Germinal center (tissue), 1 donor: ENCODE data around the gene RNF186.
"Not testable (repeated sequence)": the region's sequence is repeated elsewhere in the genome, so short reads cannot be mapped to it uniquely, and the experiment has no call there.

Experiments
- DNase-seq: peaks from one replicate; pipeline ENCODE4 v3.0.0; 2012; ENCODE audit warnings: mixed read lengths, low spot score

The RNF186 gene

DNA sequence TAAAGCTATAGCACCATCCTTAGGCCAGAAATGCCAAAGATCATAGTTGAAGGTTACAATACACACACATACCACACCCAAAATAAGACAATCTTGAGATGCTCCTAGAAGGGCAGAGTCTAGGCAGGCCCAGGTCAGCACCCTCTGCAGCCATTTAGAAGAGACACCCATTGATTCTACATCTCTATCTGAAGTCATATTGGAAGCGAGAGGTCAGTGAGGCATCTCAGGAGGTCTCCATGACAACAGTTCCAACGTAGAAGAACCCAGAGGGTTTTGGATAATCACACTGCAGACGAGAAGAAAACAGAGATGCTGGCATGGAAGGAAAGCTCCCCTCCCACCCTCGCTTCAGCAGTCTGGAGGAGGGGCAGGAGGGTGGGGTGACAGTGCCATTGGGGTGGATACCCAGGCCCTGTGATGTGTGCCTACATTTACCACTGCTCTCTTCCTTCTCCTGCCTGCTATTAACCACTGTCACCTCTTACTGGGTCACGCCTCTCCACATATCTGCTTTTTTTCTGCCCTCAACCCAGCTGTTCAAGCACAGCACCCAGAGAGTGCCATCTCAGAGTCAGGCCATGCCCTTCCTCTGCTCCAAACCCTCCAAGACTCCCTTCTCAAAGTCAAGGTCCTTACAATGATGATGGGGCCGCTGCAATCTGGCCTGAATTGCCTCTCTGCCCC is 21.6 kb downstream of the RNF186 start:
- DNase-seq = no peak

DNA sequence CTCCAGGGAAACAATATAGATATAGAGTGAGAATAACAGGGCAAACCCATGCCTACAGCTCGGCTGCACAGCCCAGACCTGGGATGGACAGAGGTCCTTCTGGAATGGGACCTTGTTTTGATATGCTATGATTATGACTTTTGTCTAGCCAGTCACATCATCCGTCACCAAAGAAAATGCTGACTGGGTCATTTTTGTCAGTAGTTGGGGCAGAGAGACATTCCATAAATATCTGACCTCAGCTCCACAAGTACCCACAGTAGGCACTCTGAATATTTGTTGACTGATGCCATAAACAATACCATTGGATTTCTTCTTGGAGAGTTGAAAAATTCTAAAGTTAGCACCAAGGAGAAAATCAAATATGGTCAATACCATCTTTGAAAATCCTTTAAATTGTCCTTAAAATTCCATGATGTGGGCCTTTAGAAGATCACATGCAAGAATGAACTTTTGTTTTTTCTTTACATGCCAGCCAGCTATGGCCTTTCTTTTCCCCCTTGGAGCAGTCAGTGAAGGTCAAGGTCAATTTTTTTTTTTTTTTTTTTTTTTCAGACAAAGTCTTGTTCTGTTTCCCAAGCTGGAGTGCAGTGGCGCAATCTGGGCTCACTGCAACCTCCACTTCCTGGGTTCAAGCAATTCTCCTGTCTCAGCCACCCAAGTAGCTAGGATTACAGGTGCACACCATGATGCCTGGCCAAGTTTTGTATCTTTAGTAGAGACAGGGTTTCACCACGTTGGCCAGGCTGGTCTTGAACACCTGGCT is 22.7 kb downstream of the RNF186 start:
- no peak for DNase-seq

DNA sequence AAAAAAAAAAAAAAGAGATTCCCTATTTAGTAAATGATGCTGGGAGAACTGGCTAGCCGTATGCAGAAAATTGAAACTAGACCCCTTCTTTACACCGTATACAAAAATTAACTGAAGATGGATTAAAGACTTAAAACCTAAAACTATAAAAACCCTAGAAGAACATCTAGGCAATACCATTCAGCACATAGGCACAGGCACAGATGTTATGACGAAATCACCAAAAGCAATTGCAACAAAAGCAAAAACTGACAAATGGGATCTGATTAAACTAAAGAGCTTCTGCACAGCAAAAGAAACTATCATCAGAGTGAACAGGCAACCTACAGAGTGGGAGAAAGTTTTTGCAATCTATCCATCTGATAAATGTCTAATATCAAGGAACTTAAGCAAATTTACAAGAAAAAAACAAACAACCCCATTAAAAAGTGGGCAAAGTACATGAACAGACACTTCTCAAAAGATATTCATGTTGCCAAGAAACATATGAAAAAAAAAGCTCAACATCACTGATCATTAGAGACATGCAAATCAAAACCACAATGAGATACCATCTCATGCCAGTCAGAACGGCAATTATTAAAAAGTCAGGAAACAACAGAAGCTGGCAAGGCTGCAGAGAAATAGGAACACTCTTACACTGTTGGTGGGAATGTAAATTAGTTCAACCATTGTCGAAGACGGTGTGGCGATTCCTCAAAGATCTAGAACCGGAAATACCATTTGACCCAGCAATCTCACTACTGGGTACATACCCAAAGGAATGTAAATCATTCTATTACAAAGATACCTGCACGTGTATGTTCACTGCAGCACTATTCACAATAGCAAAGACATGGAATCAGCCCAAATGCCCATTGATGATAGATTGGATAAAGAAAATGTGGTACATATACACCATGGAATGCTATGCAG is 24.8 kb downstream of the RNF186 start:
- DNase-seq = not testable (repeated sequence)

DNA sequence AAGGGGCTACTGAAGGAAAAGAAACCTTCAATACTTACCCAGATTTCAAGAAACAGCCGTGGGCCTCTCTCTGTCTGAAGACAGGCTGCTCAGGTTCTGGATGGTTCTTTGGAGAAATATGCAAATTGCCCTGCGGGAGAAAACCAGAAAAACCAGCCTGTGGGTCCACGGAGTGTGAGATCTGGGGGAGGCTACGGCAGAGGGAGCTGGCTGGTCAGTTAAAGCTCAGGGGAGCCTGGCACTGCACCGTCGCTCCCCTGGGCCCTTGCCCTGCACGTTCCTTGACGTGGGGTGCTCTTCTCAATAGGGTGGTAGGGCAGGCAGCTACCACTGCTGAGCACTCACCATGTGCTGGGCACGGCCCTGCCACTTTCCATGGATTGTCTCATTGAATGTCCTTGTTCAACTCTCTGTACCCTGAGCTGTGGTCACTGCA is 28.1 kb downstream of the RNF186 start:
- DNase-seq = no peak

DNA sequence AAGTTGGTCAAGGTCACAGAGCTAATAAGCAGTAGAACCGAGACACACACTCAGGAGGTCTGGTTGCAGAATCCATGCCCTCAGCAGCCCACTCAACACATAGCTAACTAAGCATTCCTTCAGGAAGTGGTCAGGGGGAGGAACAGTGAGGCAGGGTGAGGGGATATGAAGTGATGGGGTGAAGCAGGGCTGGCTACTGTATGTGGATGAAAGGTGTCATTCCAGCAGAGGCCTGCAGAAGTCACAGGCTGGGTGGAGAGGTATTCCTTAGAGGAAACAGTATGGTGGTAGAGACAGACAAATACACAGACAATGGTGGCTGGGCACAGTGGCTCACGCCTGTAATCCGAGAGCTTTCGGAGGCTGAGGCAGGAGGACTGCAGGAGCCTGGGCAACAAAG is 29.4 kb downstream of the RNF186 start:
- no peak for DNase-seq

DNA sequence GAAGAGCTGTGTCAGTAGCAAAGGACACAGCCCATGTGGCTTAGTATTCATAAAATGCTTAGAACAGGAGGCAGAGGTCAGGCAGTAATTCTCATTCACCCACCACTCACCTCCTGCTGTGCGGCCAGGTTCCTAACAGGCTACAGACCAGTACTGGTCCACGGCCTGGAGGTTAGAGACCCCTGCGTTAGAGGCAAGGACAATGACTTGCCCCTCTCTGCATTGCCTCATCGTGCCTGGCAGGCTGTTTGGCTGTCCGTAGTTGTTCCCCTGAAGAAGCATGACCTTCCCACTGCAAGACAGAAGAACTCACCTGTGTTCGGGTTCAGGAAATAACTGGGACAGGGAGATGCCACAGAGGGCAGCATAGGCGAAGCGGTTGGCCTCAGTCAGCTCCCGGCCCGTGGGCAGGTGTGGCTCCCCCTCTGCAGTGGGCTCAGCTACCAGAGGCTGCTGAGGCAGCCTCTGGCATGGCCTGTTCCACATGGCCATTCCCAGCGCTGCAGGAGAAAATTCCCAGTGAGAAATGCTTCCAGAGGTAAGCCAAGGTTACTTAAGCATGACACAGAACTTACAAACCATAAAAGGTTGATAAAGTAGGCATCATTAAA is 34.7 kb downstream of the RNF186 start:
- DNase-seq = no peak

DNA sequence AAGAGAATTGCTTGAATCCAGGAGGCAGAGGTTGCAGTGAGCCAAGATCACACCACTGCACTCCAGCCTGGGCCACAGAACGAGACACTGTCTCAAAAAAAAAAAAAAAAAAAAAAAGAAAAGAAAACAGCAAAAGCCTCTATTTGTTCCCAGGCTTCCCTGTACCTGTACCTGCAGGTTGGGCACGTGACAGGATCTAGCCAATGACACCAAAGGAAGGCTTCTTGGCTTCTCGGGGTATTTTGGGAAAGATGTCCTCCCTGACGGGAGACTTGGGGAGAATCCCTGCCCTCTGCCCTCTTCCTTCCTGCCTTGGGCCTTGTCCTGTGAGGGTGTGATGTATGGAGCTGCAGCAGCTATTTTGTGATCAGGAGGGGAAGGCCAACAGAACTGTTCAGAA is 38.1 kb downstream of the RNF186 start:
- no peak for DNase-seq

DNA sequence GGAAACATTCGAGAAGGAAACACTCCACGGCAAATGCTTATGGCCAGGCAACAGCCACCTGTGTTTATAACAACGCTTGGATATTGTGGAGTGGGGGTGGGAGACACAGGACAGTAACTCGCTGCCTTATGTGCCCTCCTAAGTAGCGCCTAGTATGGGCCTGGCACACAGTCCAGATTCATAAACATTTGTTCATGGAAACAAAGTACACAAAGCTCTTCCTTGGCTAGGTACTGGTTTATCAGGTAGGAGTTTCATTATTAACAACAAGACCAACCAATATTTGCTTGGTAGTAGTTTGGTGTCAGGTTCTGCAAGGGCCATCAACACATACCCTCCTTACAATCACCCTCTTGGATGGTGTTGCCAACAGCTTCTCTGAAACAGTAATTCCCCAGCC is 38.8 kb downstream of the RNF186 start:
- no peak for DNase-seq

DNA sequence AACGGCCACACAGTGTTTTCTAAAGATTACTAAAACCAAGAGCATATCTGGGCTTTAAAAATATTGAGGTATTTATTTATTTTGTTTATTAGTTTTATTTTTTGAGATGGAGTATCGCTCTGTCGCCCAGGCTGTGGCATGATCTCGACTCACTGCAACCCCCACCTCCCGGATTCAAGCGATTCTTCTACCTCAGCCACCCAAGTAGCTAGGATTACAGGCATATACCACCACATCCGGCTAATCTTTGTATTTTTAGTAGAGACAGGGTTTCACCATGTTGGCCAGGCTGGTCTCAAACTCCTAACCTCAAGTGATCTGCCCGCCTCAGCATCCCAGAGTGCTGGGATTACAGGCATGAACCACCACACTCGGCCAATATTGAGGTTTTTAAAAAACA is 39.3 kb downstream of the RNF186 start:
- no peak for DNase-seq

DNA sequence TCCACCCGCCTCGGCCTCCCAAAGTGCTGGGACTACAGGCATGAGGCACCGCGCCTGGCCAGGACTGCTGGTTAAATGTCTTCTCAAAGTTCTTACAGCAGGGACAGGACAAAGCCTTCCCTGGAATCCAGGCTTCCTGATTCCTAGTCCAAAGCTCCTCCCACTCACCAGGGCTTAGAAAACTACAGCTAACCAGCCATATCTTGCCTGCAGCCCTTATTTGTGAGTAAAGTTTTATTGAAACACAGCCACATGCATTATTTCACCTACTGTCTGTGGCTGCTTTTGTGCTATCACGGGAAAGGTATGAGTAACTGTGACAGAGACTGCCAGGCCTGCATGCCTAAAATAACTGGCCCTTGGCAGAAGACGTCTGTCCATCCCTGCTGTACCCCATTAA is 39.8 kb downstream of the RNF186 start:
- no peak for DNase-seq

DNA sequence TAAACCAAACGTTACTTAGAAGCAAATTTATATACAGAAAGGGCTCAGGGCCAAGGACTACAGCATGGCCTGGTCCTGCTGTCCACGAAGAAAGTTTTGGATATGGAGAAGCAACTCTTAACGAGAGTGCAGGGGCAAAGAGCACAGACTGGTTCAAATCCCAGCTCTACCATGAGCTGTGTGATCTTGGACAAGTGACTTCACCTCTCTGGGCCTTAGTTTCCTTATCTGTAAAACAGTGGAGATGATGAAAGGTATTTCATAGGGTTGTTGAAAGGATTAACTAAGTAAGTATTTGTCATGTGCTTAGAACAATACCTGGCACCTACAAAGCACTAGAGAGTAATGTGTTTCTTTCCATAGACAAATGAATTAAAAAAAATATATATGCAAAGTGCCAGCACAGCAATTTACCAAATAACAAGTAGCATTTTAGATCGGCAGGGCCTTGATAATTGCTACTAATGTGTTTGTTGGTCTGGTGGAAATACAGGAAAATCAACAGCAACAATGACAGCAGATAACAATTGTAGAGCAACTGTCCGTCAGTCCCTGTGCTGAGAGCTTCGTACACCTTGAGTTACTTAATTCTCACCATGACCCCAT is 40.8 kb downstream of the RNF186 start:
- no peak for DNase-seq

DNA sequence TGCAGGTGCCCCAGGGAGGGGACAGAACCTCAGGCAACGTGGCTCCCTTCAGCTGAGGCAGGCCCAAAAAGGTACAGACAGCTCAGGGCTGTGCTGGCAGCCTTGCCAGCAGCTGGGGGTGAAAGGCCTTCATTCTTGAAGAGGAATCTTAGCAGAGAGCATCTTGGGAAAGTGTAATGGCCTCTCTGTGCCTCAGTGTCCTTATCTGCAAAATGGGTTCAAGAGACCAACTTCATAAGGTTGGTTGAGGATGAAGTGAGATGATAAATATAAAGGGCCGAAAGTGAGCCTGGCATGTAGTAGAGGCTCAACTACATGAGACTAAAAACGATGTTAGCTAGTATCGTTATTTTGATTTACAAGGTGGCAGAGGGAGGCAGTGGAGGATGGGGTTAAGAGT is 41.6 kb downstream of the RNF186 start:
- no peak for DNase-seq

DNA sequence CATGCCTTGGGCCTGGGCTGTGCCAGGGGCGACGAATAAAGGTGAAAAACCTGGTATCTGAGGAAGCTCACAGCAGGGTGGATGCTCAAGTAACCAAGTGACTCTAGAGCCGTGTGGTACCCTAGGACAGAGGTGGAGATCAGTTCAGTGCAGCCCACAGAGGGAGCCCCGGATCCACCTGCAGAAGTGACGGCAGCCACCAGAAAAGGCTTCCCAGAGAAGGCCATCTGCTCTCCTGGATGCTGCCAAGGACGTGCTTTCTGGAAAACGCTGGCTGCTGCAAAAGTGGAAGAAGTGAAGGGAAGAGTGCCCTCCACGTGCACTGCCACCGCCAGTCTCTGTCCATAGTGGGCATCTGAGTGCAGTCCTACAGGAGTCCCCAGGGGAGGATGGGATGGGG is 43.0 kb downstream of the RNF186 start:
- DNase-seq = no peak

DNA sequence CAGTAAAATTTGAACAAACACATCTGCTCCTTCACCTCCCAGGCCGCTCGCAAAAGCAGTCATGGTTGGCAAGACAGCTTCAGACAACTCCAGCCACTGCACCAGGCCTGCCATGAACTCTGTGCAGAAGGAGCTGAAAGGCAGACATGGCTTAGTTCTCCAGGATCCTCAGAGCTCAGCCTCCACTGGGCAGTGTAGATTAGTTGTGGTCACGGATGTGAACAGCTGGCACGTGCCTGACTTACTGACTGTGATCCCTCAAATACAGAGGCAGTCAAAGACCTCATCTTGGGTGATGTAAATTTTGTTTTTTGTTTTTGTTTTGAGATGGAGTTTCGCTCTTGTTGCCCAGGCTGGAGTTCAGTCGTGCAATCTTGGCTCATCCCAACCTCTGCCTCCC is 43.7 kb downstream of the RNF186 start:
- DNase-seq = no peak

DNA sequence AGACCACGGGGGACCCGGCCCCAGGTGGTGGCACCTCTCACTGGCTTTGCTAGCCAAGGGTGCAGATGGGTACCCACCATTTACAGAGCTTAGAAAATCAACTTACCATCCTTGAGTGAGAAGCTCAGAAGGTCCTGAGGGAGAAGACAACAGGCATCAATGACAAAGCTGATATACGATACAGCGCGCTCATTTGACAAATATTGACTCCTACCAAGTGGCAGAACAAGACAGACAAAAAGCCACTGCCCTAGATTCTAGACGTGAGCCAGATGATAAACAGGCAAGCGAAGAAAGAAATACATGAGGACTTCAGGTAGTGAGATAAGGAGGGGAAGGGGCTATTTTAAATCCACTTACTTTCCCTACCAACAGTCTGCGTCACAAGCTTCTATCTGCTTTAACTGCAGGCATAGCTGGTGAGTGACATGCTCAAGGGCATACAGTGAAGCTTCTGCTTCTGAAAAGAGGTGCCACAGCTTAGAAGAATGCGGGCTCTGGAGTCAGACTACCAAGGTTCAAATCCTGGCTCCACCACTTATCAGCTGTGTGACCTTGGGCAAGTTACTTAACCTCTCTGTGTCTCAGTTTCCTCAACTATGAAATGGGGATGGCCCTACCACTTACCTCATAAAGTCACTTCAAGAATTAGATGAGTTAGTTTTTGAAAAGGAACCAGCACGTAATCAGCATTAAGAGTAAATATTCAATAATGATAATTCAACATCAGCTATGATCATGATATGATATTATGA is 44.5 kb downstream of the RNF186 start:
- no peak for DNase-seq

DNA sequence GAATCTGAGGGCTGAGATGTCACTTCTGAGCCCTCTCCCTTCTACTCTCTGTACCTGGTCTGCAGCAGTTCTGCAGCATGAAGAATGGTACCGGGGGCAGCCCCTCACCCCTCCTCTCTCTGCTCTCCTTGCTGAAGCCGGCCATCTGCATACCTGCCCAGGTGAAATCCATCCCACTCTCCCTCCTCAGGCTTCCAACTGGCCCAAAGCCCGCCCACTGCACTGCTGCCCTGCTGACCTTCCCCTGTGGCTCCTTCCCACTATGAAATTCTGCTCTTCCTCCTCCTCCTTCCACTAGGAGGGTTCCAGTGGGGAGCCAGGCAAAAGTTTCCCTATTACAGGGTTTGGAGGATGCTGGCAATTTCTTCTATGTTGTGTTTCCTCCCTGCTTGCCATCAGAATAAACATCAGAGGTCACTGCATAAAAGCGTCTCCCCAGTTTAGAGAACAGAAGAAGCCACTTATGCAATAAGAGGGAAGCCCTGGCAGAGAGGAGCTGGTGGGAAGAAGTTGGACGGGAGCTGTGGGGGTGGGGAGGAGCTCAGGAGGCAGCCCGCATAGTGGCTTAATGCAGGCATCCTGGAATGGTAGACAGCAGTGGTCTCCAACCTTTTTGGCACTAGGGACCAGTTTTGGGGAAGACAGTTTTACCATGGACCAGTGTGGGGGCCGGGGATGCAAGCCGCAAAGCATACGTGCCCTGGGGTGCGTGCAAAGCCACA is 45.7 kb downstream of the RNF186 start:
- DNase-seq = no peak

DNA sequence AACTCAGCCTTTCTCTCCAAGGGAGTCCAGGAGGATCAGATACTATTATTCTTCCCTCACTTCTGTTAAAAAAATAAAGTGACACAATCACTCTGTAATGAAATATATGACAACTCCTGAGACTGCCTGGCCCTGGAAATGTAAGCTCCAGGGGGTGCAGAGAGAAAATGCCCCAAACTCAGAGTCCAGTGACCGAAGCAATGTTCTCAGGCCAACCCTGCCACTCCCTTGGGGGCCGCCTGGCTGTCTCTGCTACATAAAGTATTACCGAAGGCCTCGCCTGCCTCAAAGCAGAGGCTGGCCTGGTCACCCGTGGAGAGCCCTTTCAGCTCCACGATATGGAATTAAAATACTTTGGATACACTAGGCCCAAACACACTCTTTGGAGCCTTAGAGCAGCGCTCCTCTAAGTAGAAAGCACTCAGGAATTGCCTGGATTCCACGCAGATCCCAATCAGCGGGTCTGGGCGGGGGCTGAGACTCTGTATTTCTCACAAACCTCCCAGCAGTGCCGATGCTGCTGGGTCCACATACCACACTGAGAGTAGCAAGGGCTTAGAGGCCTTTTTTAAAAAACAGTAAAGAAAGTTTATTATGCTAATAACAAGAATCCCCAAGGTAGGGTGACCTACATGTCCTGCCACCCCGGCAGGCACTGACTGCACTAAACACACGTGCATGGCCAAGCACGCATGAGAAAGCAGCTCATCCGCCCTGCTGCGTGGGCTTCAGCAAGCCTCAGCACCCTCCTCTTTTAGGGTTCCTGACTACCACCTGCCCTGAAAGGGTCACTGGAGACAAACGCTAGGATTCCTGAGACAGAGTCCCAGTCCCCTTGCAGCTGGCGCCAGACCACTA is 46.5 kb downstream of the RNF186 start:
- DNase-seq = no peak

DNA sequence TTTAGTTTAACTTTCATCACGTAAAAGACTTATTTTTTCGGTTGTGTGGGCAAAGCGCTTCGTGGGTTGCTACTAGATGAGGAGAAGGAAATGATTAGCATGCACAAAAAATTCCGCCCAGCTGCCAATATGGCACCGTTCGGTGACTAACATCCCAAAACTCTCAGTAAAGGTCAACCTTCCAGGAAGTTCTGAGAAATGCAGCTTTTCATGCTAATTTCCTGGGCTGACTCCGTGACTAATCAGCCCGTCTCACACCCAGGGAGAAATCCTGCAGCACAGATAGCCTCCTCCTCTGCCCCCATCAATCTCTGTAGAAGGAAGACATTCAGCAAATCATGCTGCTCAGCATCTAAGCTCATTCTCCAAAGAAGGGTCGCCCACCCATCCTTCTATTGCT is 49.5 kb downstream of the RNF186 start:
- no peak for DNase-seq

DNA sequence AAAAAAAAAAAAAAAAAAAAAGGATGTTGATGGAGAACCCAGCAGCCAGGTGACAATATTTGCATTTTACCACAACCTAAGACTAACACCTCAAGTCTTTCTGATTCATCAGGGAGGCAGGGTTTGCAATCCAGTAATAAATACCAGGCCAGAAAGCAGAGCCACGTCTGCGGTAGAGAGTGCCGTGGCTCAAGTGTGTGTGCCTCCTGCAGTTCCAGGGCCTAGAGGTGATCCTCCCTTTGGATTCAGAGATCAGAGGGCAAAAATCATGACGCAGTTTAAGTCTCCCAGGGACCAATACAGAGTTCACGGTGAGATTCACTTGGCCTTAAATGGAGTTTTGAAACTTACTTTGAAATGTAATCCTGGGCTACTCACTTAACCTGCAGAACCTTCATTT is 50.2 kb downstream of the RNF186 start:
- DNase-seq = peak; percentile 42
